Activated effector memory CD4-positive, alpha-beta T cell treated with Interleukin-2 at 50 U/mL for 16 hours (primary cell): Measurements from ENCODE around the gene MEOX1.

Experiments
- DNase-seq: peaks from one replicate; pipeline ENCODE4 v3.0.0-alpha.2; 2020

MEOX1 gene

DNA sequence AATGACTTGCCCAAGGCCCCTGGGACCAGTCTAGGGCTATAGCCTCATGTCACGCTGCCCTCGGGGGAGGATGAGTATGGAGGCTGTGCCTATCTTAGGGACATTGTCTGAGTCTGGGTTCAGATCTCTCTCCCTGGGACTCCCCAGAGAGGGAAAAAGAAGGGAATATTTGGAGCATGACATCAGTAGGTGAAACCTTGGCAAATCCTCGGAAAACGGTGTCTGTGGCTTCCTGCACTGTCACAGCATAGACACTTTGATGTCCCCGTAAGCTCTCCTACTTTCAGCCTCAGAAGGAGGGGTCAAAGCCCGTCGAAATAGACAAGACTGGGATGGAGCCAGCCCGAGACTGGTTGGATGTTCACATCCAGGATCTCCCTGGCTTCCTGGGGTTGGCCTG, 11.3 kb downstream of the MEOX1 start:
- no peak for DNase-seq

GRCh38 chr17:43648916-43649315, 12.8 kb downstream of the MEOX1 start:
- DNase-seq: no peak

GRCh38 chr17:43645765-43646481, 15.8 kb downstream of the MEOX1 start:
- no peak for DNase-seq

DNA sequence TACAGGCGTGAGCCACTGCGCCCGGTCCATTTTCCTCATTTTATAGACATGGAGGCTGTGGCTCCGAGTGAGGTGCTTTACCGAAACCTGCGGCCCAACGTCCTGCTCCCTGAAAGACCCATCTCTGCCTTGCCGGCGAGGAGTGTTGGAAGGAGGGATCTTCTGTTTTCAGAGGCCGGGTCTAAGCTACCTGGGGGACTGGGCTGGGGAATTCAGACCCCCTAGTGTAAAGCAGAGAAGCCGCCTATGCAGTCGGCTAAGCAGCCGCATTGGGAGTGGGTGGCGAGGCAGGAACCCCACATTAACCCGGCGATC, 16.3 kb downstream of the MEOX1 start:
- DNase-seq: no peak

- no peak for DNase-seq
Measured at GRCh38 chr17:43644081-43644480, 17.6 kb downstream of the MEOX1 start.

DNA sequence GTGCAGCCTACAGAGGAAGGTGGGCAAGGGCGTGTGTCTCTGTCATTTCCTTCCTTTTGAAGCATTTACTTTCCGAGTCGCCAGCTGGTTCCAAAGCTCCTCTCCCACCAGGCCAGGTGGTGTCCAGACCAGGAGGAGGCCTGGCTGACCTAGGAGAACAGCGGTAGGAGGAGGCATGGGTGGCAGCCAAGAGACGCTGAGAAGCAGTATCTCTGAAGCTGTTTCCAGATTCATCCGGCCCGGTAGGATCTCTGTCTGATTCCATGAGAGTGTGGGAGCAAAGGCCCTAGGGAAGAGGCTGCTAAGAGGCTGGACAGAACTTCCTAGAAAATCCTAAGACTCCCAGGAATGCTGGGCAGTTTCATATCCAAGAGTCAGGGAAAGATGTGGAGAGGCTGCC, 20.3 kb downstream of the MEOX1 start:
- DNase-seq: no peak

GRCh38 chr17:43640491-43641252, 21.1 kb downstream of the MEOX1 start:
- DNase-seq: no peak

DNA sequence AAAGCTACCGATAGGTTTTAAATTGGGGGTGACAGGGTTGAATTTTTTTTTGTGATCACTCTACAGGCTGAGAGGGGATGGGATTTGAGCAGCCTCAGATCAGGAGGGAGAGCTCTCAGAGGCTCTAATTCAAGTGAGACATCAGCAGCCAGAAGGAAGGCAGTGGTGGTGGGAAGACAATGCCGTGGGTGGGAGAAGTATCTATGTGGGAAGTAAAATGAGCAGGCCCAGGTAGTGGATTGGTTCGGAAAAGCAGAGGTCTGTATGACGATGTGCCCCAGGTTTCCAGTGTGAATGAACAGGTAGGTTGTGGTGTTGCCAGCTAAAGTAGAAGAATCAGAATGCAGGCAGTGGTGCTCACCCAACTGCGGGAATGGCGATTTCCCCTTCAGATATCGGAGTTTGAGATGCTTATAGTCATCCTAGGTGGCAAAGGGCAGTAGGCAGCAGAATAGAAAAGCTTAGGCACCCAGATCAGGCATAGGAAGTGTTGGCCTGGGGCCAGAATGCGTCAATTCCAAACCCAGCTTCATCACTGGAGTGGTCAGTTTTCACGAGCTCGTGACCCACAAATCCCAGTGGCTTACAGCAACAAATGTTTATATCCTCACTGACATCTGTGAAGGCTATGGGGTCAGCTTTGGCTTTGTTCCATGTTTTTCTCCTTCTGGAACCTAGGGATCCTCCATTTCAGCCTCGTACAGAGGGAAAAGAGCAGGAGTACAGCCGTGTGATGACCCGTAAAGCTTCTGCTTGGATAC, 24.0 kb downstream of the MEOX1 start:
- no peak for DNase-seq

DNA sequence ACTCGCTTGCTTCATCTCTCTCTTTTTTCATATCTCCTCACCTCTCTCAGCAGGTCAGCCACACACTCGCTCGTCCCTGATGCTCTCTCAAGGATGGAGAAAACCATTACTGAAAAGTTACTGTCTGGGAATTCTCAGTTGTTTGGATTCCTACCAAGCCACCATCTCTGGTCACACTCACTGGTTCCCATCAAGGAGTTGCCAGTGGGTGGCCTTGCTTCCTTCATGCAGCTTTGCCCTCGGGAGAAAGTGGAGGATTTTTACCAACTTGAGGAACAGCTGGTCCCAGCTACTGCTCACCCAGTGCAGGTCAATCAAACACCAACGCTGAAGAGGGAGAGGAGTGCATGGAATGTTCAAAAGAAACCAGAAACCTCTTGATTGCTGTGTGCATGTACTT, 25.3 kb downstream of the MEOX1 start:
- no peak for DNase-seq

- no peak for DNase-seq
Measured at GRCh38 chr17:43634591-43635125, 27.1 kb downstream of the MEOX1 start.

- DNase-seq: no peak
Measured at GRCh38 chr17:43632221-43632620, 29.5 kb downstream of the MEOX1 start.

DNA sequence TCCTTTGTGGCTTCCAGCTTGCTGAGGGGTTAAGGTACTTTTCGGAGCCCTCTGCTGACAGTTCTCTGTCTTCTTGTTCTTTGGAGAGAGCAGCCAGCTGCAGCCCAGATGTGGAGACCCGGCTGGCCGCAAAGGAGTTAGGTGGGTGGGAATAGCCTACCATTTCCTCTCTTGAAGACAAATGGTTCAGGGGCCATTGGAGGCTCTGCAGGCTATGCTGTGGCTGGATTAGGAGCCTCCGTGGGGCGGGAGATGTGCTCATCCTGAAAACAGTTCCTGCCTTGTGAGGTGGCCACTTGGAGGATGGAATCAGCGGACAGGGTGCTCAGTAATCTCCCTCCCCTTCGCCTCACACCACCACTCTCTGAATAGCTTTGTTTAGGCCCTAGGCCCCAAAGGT, 30.3 kb downstream of the MEOX1 start:
- DNase-seq: no peak

GRCh38 chr17:43628089-43628650, 33.6 kb downstream of the MEOX1 start:
- DNase-seq: no peak

DNA sequence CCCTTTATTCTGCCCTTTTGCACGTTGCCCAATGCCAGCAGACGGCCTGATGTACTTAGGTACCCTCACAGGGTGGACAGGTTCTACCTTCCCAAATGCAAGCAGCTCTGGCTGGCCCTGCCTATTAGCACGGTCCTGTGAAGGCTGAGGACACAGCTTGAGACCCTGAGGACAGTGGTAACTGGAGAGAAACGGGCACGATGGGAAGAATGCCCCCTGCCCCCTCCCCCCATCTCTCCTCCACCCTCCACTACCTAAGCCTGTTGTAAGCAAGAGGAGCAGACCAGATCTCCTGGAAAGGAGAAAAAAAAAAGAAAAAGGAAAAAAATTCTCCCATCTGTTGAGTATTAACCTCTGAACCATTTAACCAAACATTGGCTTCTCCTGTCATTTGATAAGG, 34.1 kb downstream of the MEOX1 start:
- no peak for DNase-seq

- DNase-seq: no peak
Measured at GRCh38 chr17:43626023-43626422, 35.7 kb downstream of the MEOX1 start.

DNA sequence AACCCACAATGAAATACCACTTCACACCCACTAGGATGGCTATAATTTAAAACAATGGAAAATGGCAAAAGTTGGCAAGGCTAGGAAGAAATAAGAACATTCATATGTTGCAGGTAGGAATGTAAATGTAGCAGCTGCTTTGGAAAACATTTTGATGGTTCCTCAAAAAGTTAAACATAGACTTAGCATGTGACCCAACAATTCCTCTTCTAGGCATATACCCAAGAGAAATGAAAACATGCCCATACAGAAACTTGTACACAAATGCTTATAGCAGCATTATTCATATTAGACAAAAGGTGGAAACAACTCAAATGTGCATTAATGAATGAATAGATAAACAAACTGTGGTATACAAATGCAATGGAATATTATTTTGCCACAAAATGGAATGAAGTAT, 36.1 kb downstream of the MEOX1 start:
- DNase-seq: no peak

DNA sequence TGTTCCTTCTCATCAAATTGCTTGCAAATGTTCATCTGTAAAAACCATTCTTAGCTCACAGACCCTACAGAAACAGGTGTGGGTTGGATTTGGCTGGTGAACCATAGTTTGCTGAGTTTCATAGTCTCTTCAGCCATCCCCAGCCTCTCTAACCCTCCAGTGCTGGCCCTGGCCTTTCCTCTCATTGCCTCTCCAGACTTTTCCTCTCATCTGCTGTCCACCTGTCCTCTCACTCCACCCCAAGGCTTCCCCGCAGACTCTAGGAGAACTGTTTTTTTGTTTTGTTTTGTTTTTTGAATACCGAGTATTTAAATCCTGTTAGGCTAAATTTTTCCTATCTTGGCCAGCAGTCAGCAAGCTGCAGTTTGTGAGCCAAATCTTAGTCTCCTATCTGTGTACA, 41.1 kb downstream of the MEOX1 start:
- no peak for DNase-seq

- DNase-seq: no peak
Measured at GRCh38 chr17:43620147-43620546, 41.6 kb downstream of the MEOX1 start.

- DNase-seq: no peak
Measured at GRCh38 chr17:43619705-43620104, 42.0 kb downstream of the MEOX1 start.

GRCh38 chr17:43618276-43618675, 43.4 kb downstream of the MEOX1 start:
- DNase-seq: no peak

DNA sequence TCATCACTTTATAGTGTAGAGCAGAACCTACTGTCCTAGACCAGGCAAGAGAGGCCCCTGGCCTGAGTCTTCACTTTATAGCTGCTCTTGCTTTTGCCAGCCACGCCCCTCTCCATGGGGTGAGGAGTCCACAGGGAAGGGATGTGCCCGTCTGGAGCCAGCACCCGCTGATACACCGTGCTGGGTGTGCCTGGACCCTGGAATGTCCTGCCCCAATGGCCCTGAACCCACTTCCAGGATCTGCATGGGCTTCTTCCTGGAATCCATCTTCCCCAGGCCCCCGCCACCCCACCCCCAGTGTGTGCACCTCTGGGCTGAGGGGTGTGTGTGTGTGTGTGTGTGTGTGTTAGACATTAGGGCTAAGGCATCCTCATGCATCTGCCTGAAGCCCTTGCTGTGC, 44.9 kb downstream of the MEOX1 start:
- DNase-seq: no peak

GRCh38 chr17:43616421-43616820, 45.3 kb downstream of the MEOX1 start:
- DNase-seq: no peak

GRCh38 chr17:43616029-43616351, 45.7 kb downstream of the MEOX1 start:
- DNase-seq: no peak
